IPS-20b (cell line): ENCODE results near the gene IL3.

Experiments
- H3K27ac ChIP-seq: one replicate; pipeline ENCODE4 v1.5.1; 2013; ENCODE audit warnings: low read length
- H3K27me3 ChIP-seq: 2 replicates; pipeline ENCODE4 v1.6.1; 2013; ENCODE audit warnings: mild to moderate bottlenecking, low read length, inconsistent platforms; ENCODE audit not compliant: insufficient read depth
- H3K36me3 ChIP-seq: 2 replicates; pipeline ENCODE4 v1.6.1; 2013; ENCODE audit warnings: low read depth, mild to moderate bottlenecking, inconsistent platforms, low read length, moderate library complexity; ENCODE audit not compliant: insufficient read depth
- H3K4me1 ChIP-seq: 2 replicates; pipeline ENCODE4 v1.6.1; 2013; ENCODE audit warnings: mild to moderate bottlenecking, control low read depth, inconsistent platforms, low read length, moderate library complexity; ENCODE audit not compliant: insufficient read depth
- H3K4me3 ChIP-seq: 2 replicates; pipeline ENCODE4 v1.5.1; 2013; ENCODE audit warnings: mild to moderate bottlenecking, low read length, inconsistent platforms
- H3K9ac ChIP-seq: 2 replicates; pipeline ENCODE4 v1.6.1; 2013; ENCODE audit warnings: low read depth, mild to moderate bottlenecking, inconsistent platforms, low read length, moderate library complexity
- H3K9me3 ChIP-seq: 2 replicates; pipeline ENCODE4 v1.6.1; 2013; ENCODE audit warnings: mild to moderate bottlenecking, low read depth, low read length, inconsistent platforms; ENCODE audit not compliant: insufficient read depth

IL3 gene

DNA sequence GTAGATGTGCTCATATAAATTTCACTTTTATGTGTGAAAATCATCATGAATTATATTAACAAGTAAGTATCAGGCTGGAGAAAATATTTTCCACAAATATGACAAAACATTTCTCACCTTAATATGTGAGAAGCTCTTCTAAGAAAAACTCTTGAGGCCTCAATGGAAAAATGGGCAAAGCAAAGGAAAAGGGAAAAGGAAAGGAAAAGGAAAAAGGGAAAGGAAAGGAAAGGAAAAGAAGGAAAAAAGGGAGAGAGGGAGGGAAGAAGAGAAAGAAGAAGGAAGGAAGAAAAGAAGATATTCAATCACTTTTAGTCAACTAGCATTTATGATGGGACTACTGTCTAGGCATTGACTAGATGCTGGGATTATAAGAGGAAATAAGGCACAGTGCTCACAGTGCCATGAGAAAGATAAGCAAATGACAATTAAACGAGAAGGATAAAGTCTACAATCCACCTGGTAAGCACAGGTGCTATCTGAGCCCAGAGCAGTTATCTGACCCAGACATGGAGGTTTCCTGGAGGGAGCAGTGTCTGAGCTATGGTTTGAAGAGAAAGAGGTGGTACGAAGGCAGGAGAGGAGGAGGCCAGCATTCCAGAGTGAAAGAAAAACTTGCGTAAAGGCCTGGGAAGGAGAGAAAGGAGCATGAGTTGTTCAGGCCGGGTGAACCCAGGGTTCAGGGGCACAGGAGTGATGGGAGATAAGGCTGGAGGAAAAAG, 30.7 kb upstream of the IL3 start:
- H3K4me1 ChIP-seq = no peaks in the 10 kb centered on the region
- no peak overlapping the region for H3K4me3 ChIP-seq
- H3K9ac ChIP-seq = no peak overlapping the region
- no peaks in the 10 kb centered on the region for H3K9me3 ChIP-seq
- no peaks in the 10 kb centered on the region for H3K36me3 ChIP-seq
- H3K27me3 ChIP-seq = no peaks in the 10 kb centered on the region
- no peak overlapping the region for H3K27ac ChIP-seq

- H3K4me3 ChIP-seq = no peak overlapping the region
- no peaks in the 10 kb centered on the region for H3K9me3 ChIP-seq
- no peaks in the 10 kb centered on the region for H3K36me3 ChIP-seq
- H3K4me1 ChIP-seq = no peaks in the 10 kb centered on the region
- H3K9ac ChIP-seq = no peak overlapping the region
- no peaks in the 10 kb centered on the region for H3K27me3 ChIP-seq
- no peak overlapping the region for H3K27ac ChIP-seq
These were observed 29.8 kb upstream of the IL3 start for GRCh38 chr5:132030610-132031009.

- Histone ChIP-seq H3K9ac (no peak overlapping the region), H3K4me1 (no peaks in the 10 kb centered on the region), H3K27ac (no peak overlapping the region), H3K27me3 (no peaks in the 10 kb centered on the region), H3K4me3 (no peak overlapping the region), H3K9me3 (no peaks in the 10 kb centered on the region), H3K36me3 (no peaks in the 10 kb centered on the region)
These were observed 28.3 kb upstream of the IL3 start for GRCh38 chr5:132032196-132032595.

DNA sequence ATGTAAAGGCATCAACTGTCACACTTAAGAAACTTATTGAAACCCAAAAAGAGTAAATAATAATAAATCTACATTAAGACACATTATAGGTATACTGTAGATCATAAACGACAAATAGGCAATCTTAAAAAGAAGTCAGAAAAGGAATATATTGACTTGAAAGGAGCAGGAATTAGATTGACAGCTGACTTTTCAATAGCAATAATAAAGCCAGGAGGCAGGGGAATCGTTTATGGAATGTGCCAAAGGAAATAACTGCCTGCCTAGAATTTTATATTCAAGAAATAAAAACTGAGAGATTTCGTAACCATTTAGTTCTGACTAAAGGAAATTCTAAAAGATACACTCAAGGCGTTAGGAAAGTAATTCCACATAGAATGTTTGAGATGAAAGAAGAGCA, 27.3 kb upstream of the IL3 start:
- Histone ChIP-seq H3K27ac (no peak overlapping the region), H3K4me1 (no peaks in the 10 kb centered on the region), H3K9ac (no peak overlapping the region), H3K9me3 (no peaks in the 10 kb centered on the region), H3K27me3 (no peaks in the 10 kb centered on the region), H3K4me3 (no peak overlapping the region), H3K36me3 (no peaks in the 10 kb centered on the region)

DNA sequence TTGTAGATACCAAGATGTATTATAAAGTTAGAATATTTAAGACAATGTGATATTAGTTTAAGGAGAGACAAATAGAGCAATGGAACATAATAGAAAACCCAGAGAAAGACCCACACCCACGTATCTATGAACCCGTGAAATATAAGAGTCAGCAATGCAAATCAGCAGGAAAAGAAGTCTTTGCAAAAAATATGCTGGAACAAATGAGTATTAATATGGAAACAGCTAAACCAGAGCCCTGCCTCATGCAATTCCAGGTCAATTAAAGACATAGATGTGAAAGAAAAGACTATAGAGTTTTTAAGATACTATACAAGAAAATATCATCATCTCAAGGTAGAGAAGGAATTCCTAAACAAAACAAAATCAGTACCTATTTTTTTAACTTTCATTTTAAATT, 23.1 kb upstream of the IL3 start:
- no peaks in the 10 kb centered on the region for H3K4me1 ChIP-seq

DNA sequence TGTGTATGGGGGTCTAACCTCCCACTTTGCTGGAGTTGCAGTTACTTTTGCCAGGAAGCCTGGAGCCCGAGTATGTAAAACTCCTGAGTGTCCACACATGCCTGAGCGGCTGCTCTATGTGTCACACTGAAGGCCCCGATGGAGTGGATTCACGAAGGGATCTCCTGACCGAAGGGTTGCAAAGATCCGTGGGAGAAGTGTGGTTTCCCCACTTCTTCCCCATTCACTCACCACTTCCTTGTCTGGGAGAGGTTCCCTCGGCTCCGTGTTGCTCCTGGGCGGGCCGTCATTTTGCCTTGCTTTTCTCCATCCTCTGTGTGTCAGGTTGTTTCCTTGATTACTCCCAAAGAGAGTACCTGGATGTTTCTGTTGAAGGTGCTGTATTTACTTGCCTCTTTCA, 16.2 kb upstream of the IL3 start:
- Histone ChIP-seq H3K9me3 (no peaks in the 10 kb centered on the region), H3K27me3 (no peaks in the 10 kb centered on the region), H3K4me1 (no peaks in the 10 kb centered on the region; the same call in 1 of the 2 replicates), H3K36me3 (no peaks in the 10 kb centered on the region), H3K4me3 (no peak overlapping the region), H3K27ac (no peak overlapping the region), H3K9ac (no peak overlapping the region)

More for the DNA sequence above, 23.1 kb upstream of the IL3 start:
- Histone ChIP-seq H3K27ac (no peak overlapping the region), H3K9me3 (no peaks in the 10 kb centered on the region), H3K27me3 (no peaks in the 10 kb centered on the region), H3K4me3 (no peak overlapping the region), H3K36me3 (no peaks in the 10 kb centered on the region), H3K9ac (no peak overlapping the region)

DNA sequence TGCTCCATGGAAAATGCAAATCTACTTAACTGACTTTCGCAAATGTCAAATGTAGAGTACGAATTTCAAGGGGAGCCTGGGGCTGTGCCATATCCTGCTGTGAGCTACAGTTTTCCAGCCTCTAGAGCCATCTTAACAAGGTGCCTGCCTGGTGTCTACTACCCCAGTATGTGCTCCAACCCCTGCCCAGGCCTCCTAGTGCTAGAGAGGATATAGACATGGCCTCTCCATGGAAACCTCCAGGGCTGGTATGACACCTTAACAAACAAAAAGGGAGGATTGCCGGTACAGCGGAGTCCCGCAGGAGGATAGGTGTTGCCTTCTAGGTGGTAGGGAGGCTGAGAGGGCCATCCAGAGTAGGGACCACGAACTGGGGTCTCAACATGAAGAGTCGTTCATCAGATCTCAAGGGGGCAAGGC, 13.6 kb upstream of the IL3 start:
- no peaks in the 10 kb centered on the region for H3K36me3 ChIP-seq
- H3K4me1 ChIP-seq = no peaks in the 10 kb centered on the region; the same call in 1 of the 2 replicates
- no peak overlapping the region for H3K9ac ChIP-seq
- H3K27me3 ChIP-seq = no peaks in the 10 kb centered on the region
- H3K27ac ChIP-seq = no peak overlapping the region
- H3K9me3 ChIP-seq = no peaks in the 10 kb centered on the region
- no peak overlapping the region for H3K4me3 ChIP-seq

DNA sequence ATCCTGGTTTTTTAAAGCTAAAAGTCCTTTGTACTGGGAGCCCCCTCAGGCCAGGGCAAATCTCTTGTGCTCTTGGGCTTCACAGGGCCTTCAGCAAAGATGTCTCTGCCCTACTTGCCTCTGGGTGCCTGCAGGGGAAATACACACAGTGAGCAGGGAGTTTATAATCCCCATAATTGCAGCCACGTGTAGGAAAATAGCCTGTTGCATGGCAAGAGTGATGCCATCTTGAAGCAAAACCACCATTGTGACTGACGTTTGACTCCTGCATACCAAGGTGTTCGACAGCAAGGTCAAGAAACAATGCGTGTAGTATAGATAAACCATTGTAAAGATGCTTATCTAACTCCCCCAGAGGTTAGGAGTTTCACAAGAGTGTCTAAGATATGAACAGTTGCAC, 11.4 kb upstream of the IL3 start:
- H3K4me3 ChIP-seq = no peak overlapping the region
- no peaks in the 10 kb centered on the region for H3K9me3 ChIP-seq

GRCh38 chr5:132049559-132049958, 10.9 kb upstream of the IL3 start:
- Histone ChIP-seq H3K36me3 (no peaks in the 10 kb centered on the region), H3K9me3 (no peaks in the 10 kb centered on the region), H3K4me1 (no peaks in the 10 kb centered on the region; the same call in 1 of the 2 replicates), H3K27me3 (no peaks in the 10 kb centered on the region), H3K4me3 (no peak overlapping the region), H3K27ac (no peak overlapping the region), H3K9ac (no peak overlapping the region)

More for the DNA sequence above, 11.4 kb upstream of the IL3 start:
- no peaks in the 10 kb centered on the region for H3K27me3 ChIP-seq
- H3K4me1 ChIP-seq = no peaks in the 10 kb centered on the region; the same call in 1 of the 2 replicates
- no peaks in the 10 kb centered on the region for H3K36me3 ChIP-seq
- H3K9ac ChIP-seq = no peak overlapping the region
- no peak overlapping the region for H3K27ac ChIP-seq

DNA sequence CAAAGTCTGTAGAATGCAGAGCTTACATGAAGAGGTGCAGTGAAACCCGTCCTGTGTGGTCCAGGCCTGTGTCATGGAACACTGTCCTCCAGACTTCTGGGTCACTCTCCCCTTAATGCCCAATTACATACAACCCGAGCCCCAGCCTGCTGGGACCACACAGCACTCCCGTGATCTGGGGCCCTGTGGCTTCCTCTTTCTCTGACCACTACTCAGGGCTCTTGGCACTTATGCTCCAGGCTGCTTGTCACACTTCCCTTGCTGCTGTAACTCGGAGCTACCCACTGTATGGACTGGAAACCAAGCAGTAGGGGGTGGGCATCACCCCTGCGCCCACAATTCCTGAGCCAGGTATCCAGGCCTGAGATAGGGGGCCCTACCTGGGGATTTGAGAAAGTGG, 10.3 kb upstream of the IL3 start:
- Histone ChIP-seq H3K4me3 (no peak overlapping the region), H3K36me3 (no peaks in the 10 kb centered on the region), H3K27me3 (no peaks in the 10 kb centered on the region; the same call in 1 of the 2 replicates), H3K27ac (no peak overlapping the region), H3K4me1 (no peaks in the 10 kb centered on the region; the same call in 1 of the 2 replicates), H3K9ac (no peak overlapping the region), H3K9me3 (no peaks in the 10 kb centered on the region)

GRCh38 chr5:132050661-132051552, 9.5 kb upstream of the IL3 start:
- Histone ChIP-seq H3K9me3 (no peaks in the 10 kb centered on the region), H3K27ac (no peak overlapping the region), H3K4me1 (no peaks in the 10 kb centered on the region; the same call in 1 of the 2 replicates), H3K4me3 (no peak overlapping the region), H3K36me3 (no peaks in the 10 kb centered on the region), H3K9ac (no peak overlapping the region), H3K27me3 (no peaks in the 10 kb centered on the region; the same call in 1 of the 2 replicates)

DNA sequence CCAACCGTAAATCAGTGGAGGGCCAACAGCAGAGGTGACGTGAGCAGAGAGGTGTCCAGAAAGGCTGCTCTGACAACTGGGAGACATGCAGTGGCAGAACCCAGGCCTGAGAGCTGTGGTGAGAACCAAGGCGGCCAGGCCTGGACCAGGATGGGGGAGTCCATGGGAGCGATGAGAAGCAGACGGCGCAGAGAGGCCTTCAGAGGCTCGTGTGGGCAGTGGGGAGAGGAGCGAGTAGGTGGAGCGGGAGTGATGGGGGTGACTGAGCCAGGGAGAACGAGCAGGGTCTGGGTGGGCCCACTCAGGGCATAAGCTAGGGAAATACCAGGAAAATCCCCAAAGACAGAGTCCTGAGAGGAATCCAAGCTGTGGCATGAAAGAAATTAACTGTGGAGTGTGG, 7.9 kb upstream of the IL3 start:
- H3K4me1 ChIP-seq = no peaks in the 10 kb centered on the region
- no peak overlapping the region for H3K27ac ChIP-seq

More for the DNA sequence above, 7.9 kb upstream of the IL3 start:
- Histone ChIP-seq H3K27me3 (no peaks in the 10 kb centered on the region; the same call in 1 of the 2 replicates), H3K9me3 (no peaks in the 10 kb centered on the region), H3K36me3 (no peaks in the 10 kb centered on the region), H3K4me3 (no peak overlapping the region), H3K9ac (no peak overlapping the region)
